HepG2 (cell line): ENCODE data around the gene NUCB1. TPM values are rescaled to one million over a fixed set of nuclear protein-coding genes. Genes with fewer than 3 reads are reported as not detected.

Source experiments
- DRAP1 ChIP-seq: IDR thresholded peaks from 2 replicates; pipeline ENCODE4 v1.6.1; 2016; ENCODE audit warnings: missing genetic modification reagents, missing compliant biosample characterization
- MAZ ChIP-seq, 2 experiments: sonication (generic) in 1 of 2; formaldehyde crosslinking in 1 of 2; IDR thresholded peaks; 2 replicates each; pipeline versions ENCODE4 v1.5.0 to v1.6.1; 2012 to 2020; ENCODE audit warnings: low read depth in 2 of 2, mild to moderate bottlenecking in 2 of 2, borderline replicate concordance in 1 of 2, improper control_type of control experiment in 1 of 2, low read length in 1 of 2, missing genetic modification reagents in 1 of 2, moderate library complexity in 1 of 2
- PPARG ChIP-seq: conservative IDR thresholded peaks from 2 replicates; pipeline ENCODE4 v1.6.1; 2016; ENCODE audit warnings: missing biosample characterization, missing genetic modification reagents
- ZNF770 ChIP-seq: sonication (generic); formaldehyde crosslinking; IDR thresholded peaks from 2 replicates; pipeline ENCODE4 v1.5.0; 2020; ENCODE audit warnings: mild to moderate bottlenecking, missing genetic modification reagents
- ZNF790 ChIP-seq: sonication (generic); formaldehyde crosslinking; IDR thresholded peaks from 2 replicates; pipeline ENCODE4 v1.8.0; 2022; ENCODE audit warnings: missing genetic modification reagents, mild to moderate bottlenecking, borderline replicate concordance
- ZNF878 ChIP-seq: sonication (generic); formaldehyde crosslinking; IDR thresholded peaks from 2 replicates; pipeline ENCODE4 v1.8.1; 2023; ENCODE audit warnings: mild to moderate bottlenecking, missing genetic modification reagents, moderate library complexity
- polyA plus RNA-seq, 8 experiments: library from polyadenylated mRNA; depleted of rRNA in 3 of 8; stranded (reverse) in 7 of 8; unstranded in 1 of 8; fragments of >200 nt; fragmentation: Illumina TruSeq in 4 of 8; extraction: Trizol in 4 of 8; gene quantifications; 2 replicates each; pipeline versions ENCODE4 v1.2.1 to v1.2.3, GENCODE V29; 2011 to 2016; ENCODE audit warnings: low read depth in 4 of 8, missing spikeins in 1 of 8, mixed read lengths in 1 of 8; ENCODE audit not compliant: insufficient read depth in 1 of 8
- total RNA-seq, 5 experiments: library from RNA; depleted of rRNA; stranded (reverse); fragments of >200 nt; fragmentation: Illumina TruSeq; extraction: Trizol; gene quantifications; 2 replicates each; pipeline ENCODE4 v1.2.3, GENCODE V29; 2016; ENCODE audit warnings: low read depth in 1 of 5
- TF ChIP-seq, protein P1 (sequence below): IDR thresholded peaks from 2 replicates; pipeline ENCODE4 v1.6.1; 2016; ENCODE audit warnings: mild to moderate bottlenecking, missing biosample characterization, missing genetic modification reagents
- TF ChIP-seq, protein P2 (sequence below): sonication (generic); formaldehyde crosslinking; IDR thresholded peaks from 2 replicates; pipeline ENCODE4 v1.4.0; 2020; ENCODE audit warnings: missing genetic modification reagents
- TF ChIP-seq, protein P3 (sequence below), 2 experiments: sonication (generic) in 1 of 2; formaldehyde crosslinking in 1 of 2; IDR thresholded peaks; 2 replicates each; pipeline versions ENCODE4 v1.5.1 to v1.6.1; 2011 to 2020; ENCODE audit warnings: borderline replicate concordance in 1 of 2, low read depth in 1 of 2, low read length in 1 of 2, mild to moderate bottlenecking in 1 of 2, missing genetic modification reagents in 1 of 2, moderate library complexity in 1 of 2

The NUCB1 gene
- total and polyA plus RNA-seq, 2 of the 13 experiments (the other 11 are each of a cell fraction or from before 2014, with no cell fraction given), result 82.3 to 106 TPM

DNA sequence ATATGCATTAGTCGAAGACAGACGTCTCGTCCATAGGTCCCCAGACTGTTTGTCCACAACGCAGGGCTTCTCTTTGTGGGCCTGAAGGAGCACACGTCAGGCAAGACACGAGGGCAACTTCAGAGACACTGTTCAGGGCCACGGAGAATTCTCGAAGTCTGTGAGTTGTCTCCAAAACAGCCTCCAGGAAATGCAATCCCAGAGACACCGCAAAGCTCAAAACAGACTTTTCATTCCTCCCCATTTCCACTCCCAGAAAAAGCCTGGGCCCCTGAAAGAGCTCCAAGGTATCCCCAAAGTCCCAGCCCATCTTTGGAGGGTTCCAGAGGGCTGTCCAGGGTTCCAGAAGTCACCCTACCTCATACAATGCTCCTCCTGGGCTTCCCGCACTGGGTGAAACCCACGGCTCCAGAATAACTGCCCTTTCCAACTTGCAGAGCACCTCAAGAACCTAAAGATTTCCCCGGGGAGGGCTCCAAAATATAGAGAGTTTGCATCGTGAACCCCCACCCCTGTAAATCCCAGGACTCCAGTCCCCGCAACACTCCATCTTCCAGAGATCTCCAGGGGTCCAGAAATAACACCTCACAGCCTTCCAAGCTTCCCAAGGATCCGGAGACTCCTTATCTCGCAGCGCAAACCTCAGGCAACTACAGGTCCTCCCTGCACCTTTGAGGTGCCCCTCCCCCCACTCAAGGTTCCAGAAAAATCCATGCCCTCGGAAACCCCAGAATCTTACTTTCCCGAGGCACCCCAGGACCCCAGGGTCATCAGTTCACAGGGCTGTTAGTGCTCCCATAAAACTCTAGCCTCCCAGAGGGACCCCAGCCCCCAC lies 64.3 kb downstream of the NUCB1 start (continued):
- TF ChIP-seq ZNF790 (CRISPR knock-in tag) (0 out of 2 replicates have a peak, but pooled peaks have one; percentile 8), ZNF878 (CRISPR knock-in tag) (0 out of 2 replicates have a peak, but pooled peaks have one; percentile 1), ZNF770 (CRISPR knock-in tag) (no peak), MAZ (IDR thresholded peaks at IDR 0.05; ENCODE audit: borderline replicate concordance, low read depth, low read length) (no peak), MAZ (CRISPR knock-in tag; IDR thresholded peaks at IDR 0.05; ENCODE audit: low read depth) (no peak), DRAP1 (CRISPR knock-in tag) (no peak), PPARG (no peak)
- TF ChIP-seq, protein P1, sequence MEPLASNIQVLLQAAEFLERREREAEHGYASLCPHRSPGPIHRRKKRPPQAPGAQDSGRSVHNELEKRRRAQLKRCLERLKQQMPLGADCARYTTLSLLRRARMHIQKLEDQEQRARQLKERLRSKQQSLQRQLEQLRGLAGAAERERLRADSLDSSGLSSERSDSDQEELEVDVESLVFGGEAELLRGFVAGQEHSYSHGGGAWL (CRISPR knock-in tag), result 0 out of 2 replicates have a peak, but pooled peaks have one; percentile 12
- TF ChIP-seq, protein P2, sequence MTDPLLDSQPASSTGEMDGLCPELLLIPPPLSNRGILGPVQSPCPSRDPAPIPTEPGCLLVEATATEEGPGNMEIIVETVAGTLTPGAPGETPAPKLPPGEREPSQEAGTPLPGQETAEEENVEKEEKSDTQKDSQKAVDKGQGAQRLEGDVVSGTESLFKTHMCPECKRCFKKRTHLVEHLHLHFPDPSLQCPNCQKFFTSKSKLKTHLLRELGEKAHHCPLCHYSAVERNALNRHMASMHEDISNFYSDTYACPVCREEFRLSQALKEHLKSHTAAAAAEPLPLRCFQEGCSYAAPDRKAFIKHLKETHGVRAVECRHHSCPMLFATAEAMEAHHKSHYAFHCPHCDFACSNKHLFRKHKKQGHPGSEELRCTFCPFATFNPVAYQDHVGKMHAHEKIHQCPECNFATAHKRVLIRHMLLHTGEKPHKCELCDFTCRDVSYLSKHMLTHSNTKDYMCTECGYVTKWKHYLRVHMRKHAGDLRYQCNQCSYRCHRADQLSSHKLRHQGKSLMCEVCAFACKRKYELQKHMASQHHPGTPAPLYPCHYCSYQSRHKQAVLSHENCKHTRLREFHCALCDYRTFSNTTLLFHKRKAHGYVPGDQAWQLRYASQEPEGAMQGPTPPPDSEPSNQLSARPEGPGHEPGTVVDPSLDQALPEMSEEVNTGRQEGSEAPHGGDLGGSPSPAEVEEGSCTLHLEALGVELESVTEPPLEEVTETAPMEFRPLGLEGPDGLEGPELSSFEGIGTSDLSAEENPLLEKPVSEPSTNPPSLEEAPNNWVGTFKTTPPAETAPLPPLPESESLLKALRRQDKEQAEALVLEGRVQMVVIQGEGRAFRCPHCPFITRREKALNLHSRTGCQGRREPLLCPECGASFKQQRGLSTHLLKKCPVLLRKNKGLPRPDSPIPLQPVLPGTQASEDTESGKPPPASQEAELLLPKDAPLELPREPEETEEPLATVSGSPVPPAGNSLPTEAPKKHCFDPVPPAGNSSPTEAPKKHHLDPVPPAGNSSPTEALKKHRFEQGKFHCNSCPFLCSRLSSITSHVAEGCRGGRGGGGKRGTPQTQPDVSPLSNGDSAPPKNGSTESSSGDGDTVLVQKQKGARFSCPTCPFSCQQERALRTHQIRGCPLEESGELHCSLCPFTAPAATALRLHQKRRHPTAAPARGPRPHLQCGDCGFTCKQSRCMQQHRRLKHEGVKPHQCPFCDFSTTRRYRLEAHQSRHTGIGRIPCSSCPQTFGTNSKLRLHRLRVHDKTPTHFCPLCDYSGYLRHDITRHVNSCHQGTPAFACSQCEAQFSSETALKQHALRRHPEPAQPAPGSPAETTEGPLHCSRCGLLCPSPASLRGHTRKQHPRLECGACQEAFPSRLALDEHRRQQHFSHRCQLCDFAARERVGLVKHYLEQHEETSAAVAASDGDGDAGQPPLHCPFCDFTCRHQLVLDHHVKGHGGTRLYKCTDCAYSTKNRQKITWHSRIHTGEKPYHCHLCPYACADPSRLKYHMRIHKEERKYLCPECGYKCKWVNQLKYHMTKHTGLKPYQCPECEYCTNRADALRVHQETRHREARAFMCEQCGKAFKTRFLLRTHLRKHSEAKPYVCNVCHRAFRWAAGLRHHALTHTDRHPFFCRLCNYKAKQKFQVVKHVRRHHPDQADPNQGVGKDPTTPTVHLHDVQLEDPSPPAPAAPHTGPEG, result no peak
- TF ChIP-seq, protein P3, sequence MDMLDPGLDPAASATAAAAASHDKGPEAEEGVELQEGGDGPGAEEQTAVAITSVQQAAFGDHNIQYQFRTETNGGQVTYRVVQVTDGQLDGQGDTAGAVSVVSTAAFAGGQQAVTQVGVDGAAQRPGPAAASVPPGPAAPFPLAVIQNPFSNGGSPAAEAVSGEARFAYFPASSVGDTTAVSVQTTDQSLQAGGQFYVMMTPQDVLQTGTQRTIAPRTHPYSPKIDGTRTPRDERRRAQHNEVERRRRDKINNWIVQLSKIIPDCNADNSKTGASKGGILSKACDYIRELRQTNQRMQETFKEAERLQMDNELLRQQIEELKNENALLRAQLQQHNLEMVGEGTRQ (IDR thresholded peaks at IDR 0.05; ENCODE audit: low read depth, low read length), result no peak
- TF ChIP-seq, protein P3 (CRISPR knock-in tag; IDR thresholded peaks at IDR 0.05; ENCODE audit: borderline replicate concordance), result 0 out of 2 replicates have a peak, but pooled peaks have one; percentile 0
